ENCODE measurements around the gene PAM.

DNA sequence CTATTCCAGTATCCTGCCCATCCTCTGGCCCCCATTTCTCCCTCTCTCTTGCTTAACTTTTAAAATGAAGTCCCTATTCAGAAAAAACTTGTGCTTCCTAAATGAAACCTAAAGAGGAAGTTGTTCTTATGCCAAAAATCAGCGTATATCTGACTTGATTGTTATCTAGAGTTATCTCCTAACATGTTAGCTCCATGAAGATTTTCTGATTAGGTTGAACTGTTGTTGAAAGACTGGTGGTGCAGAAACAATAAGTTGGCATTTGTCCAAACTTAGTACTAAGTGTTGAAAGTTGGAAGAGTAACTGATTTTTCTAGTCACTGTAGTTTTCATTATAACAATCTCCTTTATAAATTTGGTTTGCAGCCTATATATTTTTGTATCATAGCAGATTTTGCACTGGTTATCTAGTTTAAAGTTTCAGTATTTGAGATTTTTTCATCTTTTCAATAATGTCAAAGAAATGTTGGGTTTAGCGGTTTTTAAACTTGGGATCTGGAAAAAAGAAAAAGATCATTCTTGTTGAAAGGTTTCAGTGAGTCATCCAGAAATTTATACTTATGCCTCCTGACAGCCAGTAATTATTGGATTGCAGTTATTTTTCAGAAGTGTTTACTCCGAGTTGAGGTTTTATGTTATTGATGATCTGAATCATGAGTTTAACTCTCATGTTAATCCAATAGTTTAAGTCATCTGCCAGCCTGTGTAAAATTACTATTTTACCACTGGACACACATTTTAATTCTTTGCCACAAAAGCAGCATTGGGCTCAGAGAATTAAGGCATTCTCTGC lies 60.6 kb downstream of the PAM start:
- TF ChIP-seq, protein P1, sequence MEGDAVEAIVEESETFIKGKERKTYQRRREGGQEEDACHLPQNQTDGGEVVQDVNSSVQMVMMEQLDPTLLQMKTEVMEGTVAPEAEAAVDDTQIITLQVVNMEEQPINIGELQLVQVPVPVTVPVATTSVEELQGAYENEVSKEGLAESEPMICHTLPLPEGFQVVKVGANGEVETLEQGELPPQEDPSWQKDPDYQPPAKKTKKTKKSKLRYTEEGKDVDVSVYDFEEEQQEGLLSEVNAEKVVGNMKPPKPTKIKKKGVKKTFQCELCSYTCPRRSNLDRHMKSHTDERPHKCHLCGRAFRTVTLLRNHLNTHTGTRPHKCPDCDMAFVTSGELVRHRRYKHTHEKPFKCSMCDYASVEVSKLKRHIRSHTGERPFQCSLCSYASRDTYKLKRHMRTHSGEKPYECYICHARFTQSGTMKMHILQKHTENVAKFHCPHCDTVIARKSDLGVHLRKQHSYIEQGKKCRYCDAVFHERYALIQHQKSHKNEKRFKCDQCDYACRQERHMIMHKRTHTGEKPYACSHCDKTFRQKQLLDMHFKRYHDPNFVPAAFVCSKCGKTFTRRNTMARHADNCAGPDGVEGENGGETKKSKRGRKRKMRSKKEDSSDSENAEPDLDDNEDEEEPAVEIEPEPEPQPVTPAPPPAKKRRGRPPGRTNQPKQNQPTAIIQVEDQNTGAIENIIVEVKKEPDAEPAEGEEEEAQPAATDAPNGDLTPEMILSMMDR (IDR thresholded peaks at IDR 0.05), result no peak
- no peak for TF ChIP-seq POLR2A (IDR thresholded peaks at IDR 0.05)
